Liver (tissue), 9 donors: ENCODE results near the gene ERP44. TPM values are rescaled to one million over a fixed set of nuclear protein-coding genes. Genes with fewer than 3 reads are reported as not detected.

Source experiments
- DNase-seq: peaks from one replicate; pipeline ENCODE4 v3.0.0-alpha.2; 2017; ENCODE audit warnings: low spot score
- H3K27ac ChIP-seq, 2 donors: one replicate each; pipeline ENCODE4 v1.7.0; 2013; ENCODE audit warnings: inconsistent platforms in 2 of 2, low read length in 2 of 2, control low read depth in 1 of 2, low read depth in 1 of 2, mild to moderate bottlenecking in 1 of 2
- H3K27me3 ChIP-seq, 4 donors: one replicate each; pipeline versions ENCODE4 v1.6.1 to v1.7.0; 2013; ENCODE audit warnings: low read length in 3 of 4, inconsistent platforms in 1 of 4, mild to moderate bottlenecking in 1 of 4, moderate library complexity in 1 of 4; ENCODE audit not compliant: control insufficient read depth in 4 of 4, insufficient read depth in 4 of 4
- H3K36me3 ChIP-seq, 4 donors: one replicate each; pipeline versions ENCODE4 v1.6.1 to v1.7.0; 2013; ENCODE audit warnings: low read length in 3 of 4, mild to moderate bottlenecking in 3 of 4, low read depth in 1 of 4, moderate library complexity in 1 of 4; ENCODE audit not compliant: control insufficient read depth in 4 of 4, insufficient read depth in 3 of 4
- H3K4me1 ChIP-seq, 4 donors: one replicate each; pipeline versions ENCODE4 v1.6.1 to v1.7.0; 2013; ENCODE audit warnings: low read length in 3 of 4, mild to moderate bottlenecking in 3 of 4, moderate library complexity in 1 of 4; ENCODE audit not compliant: control insufficient read depth in 4 of 4, insufficient read depth in 4 of 4
- H3K4me3 ChIP-seq, 3 donors: one replicate each; pipeline versions ENCODE4 v1.6.1 to v1.7.0; 2013; ENCODE audit warnings: low read length in 3 of 3, control low read depth in 1 of 3, low read depth in 1 of 3, mild to moderate bottlenecking in 1 of 3
- H3K9ac ChIP-seq, 2 donors: one replicate each; pipeline ENCODE4 v1.7.0; 2013; ENCODE audit warnings: low read length in 2 of 2, mild to moderate bottlenecking in 2 of 2, moderate library complexity in 2 of 2, control low read depth in 1 of 2, low read depth in 1 of 2
- H3K9me3 ChIP-seq, 4 donors: one replicate each; pipeline versions ENCODE4 v1.6.1 to v1.7.0; 2013; ENCODE audit warnings: low read length in 3 of 4; ENCODE audit not compliant: control insufficient read depth in 4 of 4
- ATF3 ChIP-seq: IDR thresholded peaks from 2 replicates; pipeline ENCODE4 v1.6.1; 2016; ENCODE audit warnings: antibody characterized with exemption
- EGR1 ChIP-seq, 2 donors: IDR thresholded peaks; 2 replicates each; pipeline ENCODE4 v1.6.1; 2016 to 2018; ENCODE audit warnings: antibody characterized with exemption in 2 of 2, low read depth in 2 of 2
- FOXA1 ChIP-seq: IDR thresholded peaks from 2 replicates; pipeline ENCODE4 v1.6.1; 2016; ENCODE audit warnings: antibody characterized with exemption
- FOXA2 ChIP-seq: IDR thresholded peaks from 2 replicates; pipeline ENCODE4 v1.6.1; 2016; ENCODE audit warnings: antibody characterized with exemption
- GABPA ChIP-seq, 2 donors: IDR thresholded peaks in 1 of 2; conservative IDR thresholded peaks in 1 of 2; 2 replicates each; pipeline ENCODE4 v1.6.1; 2016; ENCODE audit warnings: antibody characterized with exemption in 2 of 2, mild to moderate bottlenecking in 1 of 2, moderate library complexity in 1 of 2
- HNF4A ChIP-seq, 2 donors: conservative IDR thresholded peaks; 2 replicates each; pipeline ENCODE4 v1.6.1; 2016; ENCODE audit warnings: antibody characterized with exemption in 2 of 2, mild to moderate bottlenecking in 2 of 2
- HNF4G ChIP-seq: IDR thresholded peaks from 2 replicates; pipeline ENCODE4 v1.6.1; 2016; ENCODE audit warnings: antibody characterized with exemption
- RAD21 ChIP-seq, 2 donors: IDR thresholded peaks; 2 replicates each; pipeline ENCODE4 v1.6.1; 2016; ENCODE audit warnings: antibody characterized with exemption in 2 of 2, mild to moderate bottlenecking in 2 of 2
- SP1 ChIP-seq: IDR thresholded peaks from 2 replicates; pipeline ENCODE4 v1.6.1; 2018; ENCODE audit warnings: antibody characterized with exemption, mild to moderate bottlenecking
- TAF1 ChIP-seq: conservative IDR thresholded peaks from 2 replicates; pipeline ENCODE4 v1.6.1; 2016; ENCODE audit warnings: antibody characterized with exemption, mild to moderate bottlenecking
- YY1 ChIP-seq: IDR thresholded peaks from 2 replicates; pipeline ENCODE4 v1.6.1; 2016; ENCODE audit warnings: antibody characterized with exemption, mild to moderate bottlenecking
- ZBTB33 ChIP-seq: IDR thresholded peaks from 2 replicates; pipeline ENCODE4 v1.6.1; 2016; ENCODE audit warnings: antibody characterized with exemption
- WGBS: extraction: QIAGEN DNeasy Blood & Tissue Kit; methylation state at CpG from one replicate; pipeline ENCODE4 v1.1.7; 2013; 5-methylcytosine and 5-hydroxymethylcytosine counted together
- polyA plus RNA-seq, 2 donors: library from polyadenylated mRNA; stranded (reverse) in 1 of 2; unstranded in 1 of 2; fragments of 200-250 nt in 1 of 2; fragments of >200 nt in 1 of 2; fragmentation: Nextera tagmentation in 1 of 2; extraction: Ambion mirVana in 1 of 2; gene quantifications; one replicate each; pipeline versions ENCODE4 v1.2.1 to v1.2.3, GENCODE V29; 2013 to 2015
- total RNA-seq, 2 donors: library from RNA; depleted of rRNA; stranded (reverse); fragments of >200 nt; gene quantifications; one replicate each; pipeline ENCODE4 v1.2.3, GENCODE V29; 2014
- TF ChIP-seq, protein P1 (sequence below): IDR thresholded peaks from 2 replicates; pipeline ENCODE4 v1.6.1; 2016; ENCODE audit warnings: antibody characterized with exemption
- TF ChIP-seq, protein P2 (sequence below): IDR thresholded peaks from 2 replicates; pipeline ENCODE4 v1.6.1; 2016; ENCODE audit warnings: antibody characterized with exemption, mild to moderate bottlenecking
- TF ChIP-seq, protein P3 (sequence below): fragments of 150-350 bp; IDR thresholded peaks from 2 replicates; pipeline ENCODE4 v1.5.1; 2017; ENCODE audit warnings: improper control_type of control experiment, low read depth, low read length; ENCODE audit not compliant: missing input control
- donor health status: healthy.
- donor health status: healthy.
- donor health status: healthy.
- donor health status: healthy.
- donor health status: healthy.

Gene ERP44
- total and polyA plus RNA-seq, 4 donors: 13.0 to 26.8 (median 19.3) TPM

GRCh38 chr9:100057624-100058023 lies 41.2 kb downstream of the ERP44 start:
- Histone ChIP-seq H3K36me3 (peaks cover 1 to 17% (median 9%) of the 10 kb centered on the region in 4 donors), H3K4me3 (no peak overlapping the region), H3K9me3 (no peaks in the 10 kb centered on the region), H3K27ac (no peak overlapping the region), H3K4me1 (no peaks in the 10 kb centered on the region), H3K27me3 (no peaks in the 10 kb centered on the region), H3K9ac (no peak overlapping the region)
- DNase-seq: no peak
- TF ChIP-seq FOXA1: no peak
- no peak for TF ChIP-seq ZBTB33
- TF ChIP-seq SP1: no peak
- no peak for TF ChIP-seq EGR1 (IDR thresholded peaks at IDR 0.05; ENCODE audit: low read depth in 2 of 2)
- no peak for TF ChIP-seq RAD21 (IDR thresholded peaks at IDR 0.05)
- no peak for TF ChIP-seq FOXA2
- no peak for TF ChIP-seq YY1
- TF ChIP-seq TAF1: no peak
- no peak for TF ChIP-seq HNF4G
- TF ChIP-seq, protein P1, sequence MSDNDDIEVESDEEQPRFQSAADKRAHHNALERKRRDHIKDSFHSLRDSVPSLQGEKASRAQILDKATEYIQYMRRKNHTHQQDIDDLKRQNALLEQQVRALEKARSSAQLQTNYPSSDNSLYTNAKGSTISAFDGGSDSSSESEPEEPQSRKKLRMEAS: no peak

- H3K27me3 ChIP-seq: no peaks in the 10 kb centered on the region
- no peak overlapping the region for H3K27ac ChIP-seq
- H3K4me3 ChIP-seq: no peak overlapping the region
- peaks cover 1 to 23% (median 15%) of the 10 kb centered on the region in 4 donors for H3K36me3 ChIP-seq
- H3K9ac ChIP-seq: no peak overlapping the region
- WGBS: 96% methylated on average over 2 of the region's 2 CpGs
- DNase-seq: no peak
- H3K9me3 ChIP-seq: no peaks in the 10 kb centered on the region
- TF ChIP-seq ATF3 (no peak), HNF4A (conservative IDR thresholded peaks at IDR 0.05) (no peak), SP1 (no peak), ZBTB33 (no peak), YY1 (no peak), GABPA (IDR thresholded peaks at IDR 0.05 in 1 of 2, conservative IDR thresholded peaks at IDR 0.05 in 1 of 2) (no peak)
- TF ChIP-seq, protein P1: no peak
- TF ChIP-seq, protein P2, sequence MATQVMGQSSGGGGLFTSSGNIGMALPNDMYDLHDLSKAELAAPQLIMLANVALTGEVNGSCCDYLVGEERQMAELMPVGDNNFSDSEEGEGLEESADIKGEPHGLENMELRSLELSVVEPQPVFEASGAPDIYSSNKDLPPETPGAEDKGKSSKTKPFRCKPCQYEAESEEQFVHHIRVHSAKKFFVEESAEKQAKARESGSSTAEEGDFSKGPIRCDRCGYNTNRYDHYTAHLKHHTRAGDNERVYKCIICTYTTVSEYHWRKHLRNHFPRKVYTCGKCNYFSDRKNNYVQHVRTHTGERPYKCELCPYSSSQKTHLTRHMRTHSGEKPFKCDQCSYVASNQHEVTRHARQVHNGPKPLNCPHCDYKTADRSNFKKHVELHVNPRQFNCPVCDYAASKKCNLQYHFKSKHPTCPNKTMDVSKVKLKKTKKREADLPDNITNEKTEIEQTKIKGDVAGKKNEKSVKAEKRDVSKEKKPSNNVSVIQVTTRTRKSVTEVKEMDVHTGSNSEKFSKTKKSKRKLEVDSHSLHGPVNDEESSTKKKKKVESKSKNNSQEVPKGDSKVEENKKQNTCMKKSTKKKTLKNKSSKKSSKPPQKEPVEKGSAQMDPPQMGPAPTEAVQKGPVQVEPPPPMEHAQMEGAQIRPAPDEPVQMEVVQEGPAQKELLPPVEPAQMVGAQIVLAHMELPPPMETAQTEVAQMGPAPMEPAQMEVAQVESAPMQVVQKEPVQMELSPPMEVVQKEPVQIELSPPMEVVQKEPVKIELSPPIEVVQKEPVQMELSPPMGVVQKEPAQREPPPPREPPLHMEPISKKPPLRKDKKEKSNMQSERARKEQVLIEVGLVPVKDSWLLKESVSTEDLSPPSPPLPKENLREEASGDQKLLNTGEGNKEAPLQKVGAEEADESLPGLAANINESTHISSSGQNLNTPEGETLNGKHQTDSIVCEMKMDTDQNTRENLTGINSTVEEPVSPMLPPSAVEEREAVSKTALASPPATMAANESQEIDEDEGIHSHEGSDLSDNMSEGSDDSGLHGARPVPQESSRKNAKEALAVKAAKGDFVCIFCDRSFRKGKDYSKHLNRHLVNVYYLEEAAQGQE: no peak
- TF ChIP-seq, protein P3, sequence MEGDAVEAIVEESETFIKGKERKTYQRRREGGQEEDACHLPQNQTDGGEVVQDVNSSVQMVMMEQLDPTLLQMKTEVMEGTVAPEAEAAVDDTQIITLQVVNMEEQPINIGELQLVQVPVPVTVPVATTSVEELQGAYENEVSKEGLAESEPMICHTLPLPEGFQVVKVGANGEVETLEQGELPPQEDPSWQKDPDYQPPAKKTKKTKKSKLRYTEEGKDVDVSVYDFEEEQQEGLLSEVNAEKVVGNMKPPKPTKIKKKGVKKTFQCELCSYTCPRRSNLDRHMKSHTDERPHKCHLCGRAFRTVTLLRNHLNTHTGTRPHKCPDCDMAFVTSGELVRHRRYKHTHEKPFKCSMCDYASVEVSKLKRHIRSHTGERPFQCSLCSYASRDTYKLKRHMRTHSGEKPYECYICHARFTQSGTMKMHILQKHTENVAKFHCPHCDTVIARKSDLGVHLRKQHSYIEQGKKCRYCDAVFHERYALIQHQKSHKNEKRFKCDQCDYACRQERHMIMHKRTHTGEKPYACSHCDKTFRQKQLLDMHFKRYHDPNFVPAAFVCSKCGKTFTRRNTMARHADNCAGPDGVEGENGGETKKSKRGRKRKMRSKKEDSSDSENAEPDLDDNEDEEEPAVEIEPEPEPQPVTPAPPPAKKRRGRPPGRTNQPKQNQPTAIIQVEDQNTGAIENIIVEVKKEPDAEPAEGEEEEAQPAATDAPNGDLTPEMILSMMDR: no peak
- no peaks in the 10 kb centered on the region for H3K4me1 ChIP-seq
Observed at GRCh38 chr9:100056561-100056960, 42.2 kb downstream of the ERP44 start.
